Measurements from ENCODE around the gene SLC4A1. TPM values are rescaled to one million over a fixed set of nuclear protein-coding genes. Genes with fewer than 3 reads are reported as not detected.
A peak's percentile ranks its signal among the peaks of the same experiment; 100 is the strongest.

The SLC4A1 gene
- total and polyA plus RNA-seq, 2 donors from 2014 or later, result 2.1 to 201 TPM

DNA sequence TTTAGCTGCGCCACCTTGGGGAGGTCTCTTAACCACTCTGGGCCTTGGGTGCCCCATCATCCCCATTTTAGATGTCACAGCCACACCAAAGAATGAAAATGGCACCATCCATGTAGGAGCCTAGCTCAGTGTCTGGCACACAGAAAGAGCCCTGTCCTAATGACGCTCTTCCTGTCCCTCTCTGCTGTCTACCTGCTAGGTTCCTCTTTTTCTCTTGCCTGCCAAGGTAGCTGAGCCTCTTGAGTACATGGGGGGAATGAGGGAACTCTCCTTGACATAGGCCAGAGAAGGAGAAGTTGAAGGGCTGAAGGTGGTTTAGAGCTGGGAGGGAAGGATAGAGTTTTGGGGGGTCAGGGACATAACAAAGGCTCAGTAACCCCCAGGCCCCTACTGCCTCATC lies 42.3 kb upstream of the SLC4A1 start:
- no peaks in the 10 kb centered on the region for H3K36me3 ChIP-seq (ENCODE audit: control insufficient read depth in 2 of 3, insufficient read depth in 3 of 3, low read length in 3 of 3)
- TF ChIP-seq CTCF (IDR thresholded peaks at IDR 0.05; ENCODE audit: borderline replicate concordance, extremely low read depth, insufficient read depth), result no peak
- no peaks in the 10 kb centered on the region for H3K9me3 ChIP-seq (ENCODE audit: control insufficient read depth in 2 of 3, insufficient read depth in 1 of 3, low read length in 3 of 3)
- peaks cover 6% of the 10 kb centered on the region for H3K27me3 ChIP-seq (ENCODE audit: control insufficient read depth, insufficient read depth, low read length)
- peaks cover 0 to 13% (median 5%) of the 10 kb centered on the region in 3 donors for H3K4me1 ChIP-seq (ENCODE audit: control insufficient read depth in 2 of 3, insufficient read depth in 2 of 3, low read depth in 1 of 3, low read length in 3 of 3)
- DNase-seq (no peak), FAIRE-seq (no peak)
- intact Hi-C loops (cut with DNase I), result no loop called here
- no peak overlapping the region for H3K9ac ChIP-seq (ENCODE audit: low read length in 3 of 3)
- H3K4me3 ChIP-seq (ENCODE audit: low read length in 3 of 3), result no peak overlapping the region
- H3K27ac ChIP-seq (ENCODE audit: low read depth in 2 of 2, low read length in 2 of 2), result no peak overlapping the region

DNA sequence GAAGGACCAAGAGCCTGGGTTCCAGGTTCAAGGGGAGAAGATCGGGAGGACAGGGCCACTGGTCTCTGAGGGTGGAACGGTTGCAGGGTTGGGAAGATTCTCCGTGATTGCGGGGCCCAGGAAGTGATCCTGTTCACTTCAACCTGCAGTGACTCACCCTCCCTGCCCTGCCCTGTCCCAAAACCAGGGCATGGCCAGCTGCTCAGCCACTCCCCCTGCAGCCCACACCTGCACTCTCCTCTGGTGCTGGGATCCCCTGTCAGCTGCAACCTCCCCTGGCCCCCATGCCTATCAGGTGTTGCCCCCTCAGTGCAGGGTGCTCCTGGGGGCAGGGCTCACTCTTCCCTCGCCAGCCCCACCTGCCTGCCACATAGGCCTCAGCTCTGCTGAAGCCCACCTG lies 41.5 kb upstream of the SLC4A1 start:
- no peak overlapping the region for H3K4me3 ChIP-seq (ENCODE audit: low read length in 3 of 3)
- peaks cover 0 to 9% (median 5%) of the 10 kb centered on the region in 3 donors for H3K4me1 ChIP-seq (ENCODE audit: control insufficient read depth in 2 of 3, insufficient read depth in 2 of 3, low read depth in 1 of 3, low read length in 3 of 3)
- peaks cover 4% of the 10 kb centered on the region for H3K27me3 ChIP-seq (ENCODE audit: control insufficient read depth, insufficient read depth, low read length)
- no peak overlapping the region for H3K27ac ChIP-seq (ENCODE audit: low read depth in 2 of 2, low read length in 2 of 2)
- intact Hi-C loops (cut with DNase I), result no loop called here
- H3K36me3 ChIP-seq (ENCODE audit: control insufficient read depth in 2 of 3, insufficient read depth in 3 of 3, low read length in 3 of 3), result no peaks in the 10 kb centered on the region
- FAIRE-seq, result no peak
- no peak overlapping the region for H3K9ac ChIP-seq (ENCODE audit: low read length in 3 of 3)
- DNase-seq, result no peak
- no peaks in the 10 kb centered on the region for H3K9me3 ChIP-seq (ENCODE audit: control insufficient read depth in 2 of 3, insufficient read depth in 1 of 3, low read length in 3 of 3)
- no peak for TF ChIP-seq CTCF (IDR thresholded peaks at IDR 0.05; ENCODE audit: borderline replicate concordance, extremely low read depth, insufficient read depth)

GRCh38 chr17:44308865-44309264 lies 40.9 kb upstream of the SLC4A1 start:
- FAIRE-seq, result no peak
- TF ChIP-seq CTCF (IDR thresholded peaks at IDR 0.05; ENCODE audit: borderline replicate concordance, extremely low read depth, insufficient read depth), result no peak
- intact Hi-C loops (cut with DNase I), result no loop called here

GRCh38 chr17:44308320-44308818 lies 40.4 kb upstream of the SLC4A1 start, which contains the start of gene RUNDC3A:
Gene RUNDC3A, plus strand, starts transcription at chr17:44308601. Its CDS starts 232 bp downstream, at chr17:44308833.
- peak within 1 kb of the TSS in 1 of 3 donors; percentile 46 for H3K9ac ChIP-seq (ENCODE audit: low read length in 3 of 3)
- H3K9me3 ChIP-seq (ENCODE audit: control insufficient read depth in 2 of 3, insufficient read depth in 1 of 3, low read length in 3 of 3), result no peaks in the 10 kb centered on the region
- H3K27ac ChIP-seq (ENCODE audit: low read depth in 2 of 2, low read length in 2 of 2), result no peak within 1 kb of the TSS
- DNase-seq, result peak; percentile 95 to 97 (median 96)
- H3K4me1 ChIP-seq (ENCODE audit: control insufficient read depth in 2 of 3, insufficient read depth in 2 of 3, low read depth in 1 of 3, low read length in 3 of 3), result peaks cover 0 to 9% (median 5%) of the 10 kb centered on the region in 3 donors
- H3K36me3 ChIP-seq (ENCODE audit: control insufficient read depth in 2 of 3, insufficient read depth in 3 of 3, low read length in 3 of 3), result no peaks in the 10 kb centered on the region
- intact Hi-C loops (cut with DNase I), result no loop called here
- TF ChIP-seq CTCF (IDR thresholded peaks at IDR 0.05; ENCODE audit: borderline replicate concordance, extremely low read depth, insufficient read depth), result no peak
- no peaks in the 10 kb centered on the region for H3K27me3 ChIP-seq (ENCODE audit: control insufficient read depth, insufficient read depth, low read length)
- H3K4me3 ChIP-seq (ENCODE audit: low read length in 3 of 3), result peak within 1 kb of the TSS; percentile 23 to 28 (median 24)
- no peak for FAIRE-seq

More at GRCh38 chr17:44308865-44309264, 40.9 kb upstream of the SLC4A1 start:
- Histone ChIP-seq H3K27ac (ENCODE audit: low read depth in 2 of 2, low read length in 2 of 2) (no peak overlapping the region), H3K4me1 (ENCODE audit: control insufficient read depth in 2 of 3, insufficient read depth in 2 of 3, low read depth in 1 of 3, low read length in 3 of 3) (peaks cover 0 to 9% (median 5%) of the 10 kb centered on the region in 3 donors), H3K4me3 (ENCODE audit: low read length in 3 of 3) (no peak overlapping the region), H3K36me3 (ENCODE audit: control insufficient read depth in 2 of 3, insufficient read depth in 3 of 3, low read length in 3 of 3) (no peaks in the 10 kb centered on the region), H3K9me3 (ENCODE audit: control insufficient read depth in 2 of 3, insufficient read depth in 1 of 3, low read length in 3 of 3) (no peaks in the 10 kb centered on the region), H3K27me3 (ENCODE audit: control insufficient read depth, insufficient read depth, low read length) (no peaks in the 10 kb centered on the region), H3K9ac (ENCODE audit: low read length in 3 of 3) (no peak overlapping the region)
- DNase-seq, result peak in 1 of 5 donors; percentile 75

All from kidney (tissue), 14 donors.